ENCODE measurements around the gene SLIT3. TPM values are rescaled to one million over a fixed set of nuclear protein-coding genes. Genes with fewer than 3 reads are reported as not detected.

SLIT3 gene
- total RNA-seq, 4 donors from 2014 or later, result 0.72 to 37.4 (median 5.3) TPM

- Histone ChIP-seq H3K36me3 (peaks cover 0 to 22% (median 0%) of the 10 kb centered on the region in 3 donors), H3K4me1 (peaks cover 0 to 3% (median 0%) of the 10 kb centered on the region in 3 donors), H3K27ac (no peak overlapping the region), H3K4me3 (no peak overlapping the region), H3K27me3 (peaks cover 0 to 25% (median 0%) of the 10 kb centered on the region in 4 donors), H3K9me3 (no peaks in the 10 kb centered on the region)
- DNase-seq, result no peak
- intact Hi-C loops (cut with DNase I), result no loop called here
- TF ChIP-seq CTCF (IDR thresholded peaks at IDR 0.05) (no peak), POLR2A (IDR thresholded peaks at IDR 0.05) (no peak)
- 76 to 78% methylated on average over 5 of the region's 5 CpGs for WGBS, 2 donors
Measured at GRCh38 chr5:168817591-168817990, 483.3 kb downstream of the SLIT3 start.

- no peak for DNase-seq
- no peaks in the 10 kb centered on the region for H3K4me1 ChIP-seq
- no peak overlapping the region for H3K4me3 ChIP-seq
- no peaks in the 10 kb centered on the region for H3K9me3 ChIP-seq
- peaks cover 0 to 17% (median 0%) of the 10 kb centered on the region in 4 donors for H3K27me3 ChIP-seq
- H3K27ac ChIP-seq, result no peak overlapping the region
- peaks cover 0 to 22% (median 0%) of the 10 kb centered on the region in 3 donors for H3K36me3 ChIP-seq
- 88 to 90% methylated on average over 4 of the region's 4 CpGs for WGBS, 2 donors
- TF ChIP-seq POLR2A (IDR thresholded peaks at IDR 0.05), result no peak
- intact Hi-C loops (cut with DNase I), result no loop called here
Measured at GRCh38 chr5:168816661-168817060, 484.3 kb downstream of the SLIT3 start.

- Histone ChIP-seq H3K9me3 (no peaks in the 10 kb centered on the region), H3K36me3 (peaks cover 0 to 22% (median 0%) of the 10 kb centered on the region in 3 donors), H3K4me3 (no peak overlapping the region), H3K27ac (no peak overlapping the region), H3K4me1 (no peaks in the 10 kb centered on the region), H3K27me3 (peaks cover 0 to 13% (median 0%) of the 10 kb centered on the region in 4 donors)
- DNase-seq, result no peak
- intact Hi-C loops (cut with DNase I), result no loop called here
- WGBS, 2 donors, result 55 to 63% methylated on average over 4 of the region's 4 CpGs
- TF ChIP-seq POLR2A (IDR thresholded peaks at IDR 0.05), result no peak
- TF ChIP-seq CTCF (IDR thresholded peaks at IDR 0.05), result no peak
Measured at GRCh38 chr5:168813184-168813968, 487.6 kb downstream of the SLIT3 start.

- no peaks in the 10 kb centered on the region for H3K4me1 ChIP-seq
- 100% methylated on average over 1 of the region's 4 CpGs; no CpG with 5 or more reads in 1 of the 2 donors for WGBS, 2 donors
- DNase-seq, result no peak
- TF ChIP-seq CTCF (IDR thresholded peaks at IDR 0.05) (no peak), POLR2A (IDR thresholded peaks at IDR 0.05) (no peak)
- intact Hi-C loops (cut with DNase I), result no loop called here
- no peaks in the 10 kb centered on the region for H3K9me3 ChIP-seq
- H3K36me3 ChIP-seq, result peaks cover 0 to 11% (median 0%) of the 10 kb centered on the region in 3 donors
- no peak overlapping the region for H3K27ac ChIP-seq
- H3K4me3 ChIP-seq, result no peak overlapping the region
- peaks cover 0 to 8% (median 0%) of the 10 kb centered on the region in 4 donors for H3K27me3 ChIP-seq
Measured at GRCh38 chr5:168810641-168811040, 490.3 kb downstream of the SLIT3 start.

GRCh38 chr5:168809218-168809617, 491.7 kb downstream of the SLIT3 start:
- no peak for TF ChIP-seq POLR2A (IDR thresholded peaks at IDR 0.05)
- no peak for TF ChIP-seq CTCF (IDR thresholded peaks at IDR 0.05)
- no peak overlapping the region for H3K27ac ChIP-seq
- no peaks in the 10 kb centered on the region for H3K4me1 ChIP-seq
- no peak for DNase-seq
- H3K27me3 ChIP-seq, result peaks cover 0 to 7% (median 0%) of the 10 kb centered on the region in 4 donors
- intact Hi-C loops (cut with DNase I), result no loop called here
- H3K4me3 ChIP-seq, result no peak overlapping the region
- no peaks in the 10 kb centered on the region for H3K36me3 ChIP-seq
- H3K9me3 ChIP-seq, result no peaks in the 10 kb centered on the region
- WGBS, 2 donors, result 71 to 81% methylated on average over 7 of the region's 7 CpGs
